SIG-M5 (cell line): Measurements from ENCODE around the gene PCDHGA6.
"Not testable (repeated sequence)": the region's sequence is repeated elsewhere in the genome, so short reads cannot be mapped to it uniquely, and the experiment has no call there.

Source experiments
- DNase-seq: peaks from one replicate; lab custom pipeline; 2025; lab: John Stamatoyannopoulos, UW

PCDHGA6 gene

DNA sequence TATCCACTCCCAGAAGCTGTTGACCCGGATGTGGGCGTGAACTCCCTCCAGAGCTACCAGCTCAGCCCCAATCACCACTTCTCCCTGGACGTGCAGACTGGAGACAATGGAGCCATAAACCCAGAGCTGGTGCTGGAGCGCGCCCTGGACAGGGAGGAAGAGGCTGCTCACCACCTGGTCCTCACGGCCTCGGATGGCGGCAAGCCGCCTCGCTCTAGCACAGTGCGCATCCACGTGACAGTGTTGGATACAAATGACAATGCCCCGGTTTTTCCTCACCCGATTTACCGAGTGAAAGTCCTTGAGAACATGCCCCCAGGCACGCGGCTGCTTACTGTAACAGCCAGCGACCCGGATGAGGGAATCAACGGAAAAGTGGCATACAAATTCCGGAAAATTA, 19.6 kb downstream of the PCDHGA6 start:
- no peak for DNase-seq

- not testable (repeated sequence) for DNase-seq
Measured at GRCh38 chr5:141394401-141395187, 20.9 kb downstream of the PCDHGA6 start.

- not testable (repeated sequence) for DNase-seq
Measured at GRCh38 chr5:141397756-141398551, 24.3 kb downstream of the PCDHGA6 start, which contains the start of gene PCDHGB5. Gene PCDHGB5, plus strand, starts transcription at chr5:141397947. Its CDS starts 181 bp downstream, at chr5:141398128.

DNA sequence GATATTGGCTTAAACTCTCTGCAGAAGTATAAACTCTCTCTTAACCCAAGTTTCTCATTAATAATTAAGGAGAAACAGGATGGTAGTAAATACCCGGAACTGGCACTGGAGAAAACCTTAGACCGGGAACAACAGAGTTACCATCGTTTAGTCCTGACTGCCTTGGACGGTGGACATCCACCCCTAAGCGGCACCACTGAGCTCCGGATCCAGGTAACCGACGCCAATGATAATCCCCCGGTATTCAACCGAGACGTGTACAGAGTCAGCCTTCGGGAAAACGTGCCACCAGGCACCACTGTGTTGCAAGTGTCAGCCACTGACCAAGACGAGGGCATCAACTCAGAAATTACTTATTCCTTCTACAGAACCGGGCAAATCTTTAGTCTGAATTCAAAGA, 24.9 kb downstream of the PCDHGA6 start:
- DNase-seq = no peak

GRCh38 chr5:141399555-141400258, 26.0 kb downstream of the PCDHGA6 start:
- DNase-seq = no peak

DNA sequence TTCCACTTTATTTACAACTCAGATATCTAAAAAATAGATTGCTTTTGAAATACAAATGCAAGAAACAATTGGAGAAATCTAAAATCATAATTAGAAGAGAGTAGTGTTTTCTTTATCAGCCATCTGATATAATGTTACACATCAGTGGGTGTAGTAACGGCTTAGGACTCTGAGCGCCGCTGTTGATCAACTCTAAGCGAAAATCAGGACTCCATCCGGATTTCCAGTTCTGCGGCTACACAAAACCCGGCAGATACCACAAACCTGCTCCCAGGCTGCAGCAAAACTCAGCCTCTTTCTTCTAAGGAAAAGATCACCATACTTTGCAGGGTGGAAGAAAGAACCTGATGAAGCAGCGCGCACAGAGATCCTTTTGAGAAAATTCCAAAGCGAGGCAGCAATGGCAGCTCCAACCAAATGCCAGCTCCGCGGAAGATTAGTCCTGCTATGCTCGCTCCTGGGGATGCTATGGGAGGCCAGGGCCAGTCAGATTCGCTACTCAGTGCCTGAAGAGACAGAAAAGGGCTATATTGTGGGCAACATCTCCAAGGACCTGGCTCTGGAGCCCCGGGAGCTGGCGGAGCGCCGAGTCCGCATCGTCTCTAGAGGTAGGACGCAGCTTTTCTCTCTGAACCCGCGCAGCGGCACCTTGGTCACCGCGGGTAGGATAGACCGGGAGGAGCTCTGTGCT, 29.0 kb downstream of the PCDHGA6 start, which contains the start of gene PCDHGA9:
Gene PCDHGA9 (plus strand): TSS at position 226 of the 691 bp plus-strand sequence. CDS start 175 bp downstream, at position 401.
- no peak for DNase-seq

- DNase-seq = no peak
Measured at GRCh38 chr5:141403387-141403786, 29.7 kb downstream of the PCDHGA6 start.

GRCh38 chr5:141407790-141408505, 34.3 kb downstream of the PCDHGA6 start, which contains the start of gene PCDHGB6:
Gene PCDHGB6, plus strand, starts transcription at chr5:141408021. Its CDS starts 182 bp downstream, at chr5:141408203.
- DNase-seq = not testable (repeated sequence)

DNA sequence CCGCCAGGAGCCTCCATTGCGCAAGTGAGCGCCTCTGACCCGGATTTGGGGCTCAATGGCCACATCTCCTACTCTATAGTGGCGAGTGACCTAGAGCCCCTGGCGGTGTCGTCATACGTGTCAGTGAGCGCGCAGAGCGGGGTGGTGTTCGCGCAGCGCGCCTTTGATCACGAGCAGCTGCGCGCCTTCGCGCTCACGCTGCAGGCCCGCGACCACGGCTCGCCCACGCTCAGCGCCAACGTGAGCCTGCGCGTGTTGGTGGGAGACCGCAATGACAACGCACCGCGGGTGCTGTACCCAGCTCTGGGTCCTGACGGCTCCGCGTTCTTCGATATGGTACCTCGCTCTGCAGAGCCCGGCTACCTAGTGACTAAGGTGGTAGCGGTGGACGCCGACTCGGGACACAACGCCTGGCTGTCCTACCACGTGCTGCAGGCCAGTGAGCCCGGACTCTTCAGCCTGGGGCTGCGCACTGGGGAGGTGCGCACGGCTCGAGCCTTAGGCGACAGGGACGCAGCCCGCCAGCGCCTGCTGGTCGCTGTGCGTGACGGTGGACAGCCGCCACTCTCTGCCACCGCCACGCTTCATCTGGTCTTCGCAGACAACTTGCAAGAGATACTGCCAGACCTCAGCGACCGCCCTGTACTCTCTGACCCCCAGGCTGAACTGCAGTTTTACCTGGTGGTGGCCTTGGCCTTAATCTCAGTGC, 36.1 kb downstream of the PCDHGA6 start:
- no peak for DNase-seq

GRCh38 chr5:141411575-141411974, 37.9 kb downstream of the PCDHGA6 start:
- no peak for DNase-seq

DNA sequence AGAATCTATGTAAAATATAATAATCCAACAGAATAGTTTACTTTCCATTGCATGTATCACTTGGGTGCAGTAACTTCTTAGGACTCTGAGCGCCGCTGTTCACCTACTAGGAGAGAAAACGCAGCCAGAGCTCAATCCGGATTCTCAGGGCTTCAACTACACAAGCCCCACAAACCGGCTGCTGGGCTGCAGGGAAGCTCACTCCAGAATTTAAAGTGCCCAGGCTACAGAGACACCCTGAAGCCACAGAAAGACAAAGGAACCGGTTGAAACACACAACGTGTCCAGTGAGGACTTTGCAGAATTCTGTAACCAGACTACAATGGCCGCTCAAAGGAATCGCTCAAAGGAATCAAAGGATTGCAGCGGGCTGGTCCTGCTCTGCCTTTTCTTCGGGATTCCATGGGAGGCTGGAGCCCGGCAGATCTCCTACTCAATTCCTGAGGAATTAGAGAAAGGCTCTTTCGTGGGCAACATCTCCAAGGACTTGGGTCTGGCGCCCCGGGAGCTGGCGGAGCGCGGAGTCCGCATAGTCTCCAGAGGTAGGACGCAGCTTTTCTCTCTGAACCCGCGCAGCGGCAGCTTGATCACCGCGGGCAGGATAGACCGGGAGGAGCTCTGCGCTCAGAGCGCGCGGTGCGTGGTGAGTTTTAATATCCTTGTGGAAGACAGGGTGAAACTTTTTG, 39.3 kb downstream of the PCDHGA6 start, which contains the start of gene PCDHGA10:
Gene PCDHGA10 (plus strand): TSS at position 134 of the 686 bp plus-strand sequence. CDS start 189 bp downstream, at position 323.
- DNase-seq = no peak

- no peak for DNase-seq
Measured at GRCh38 chr5:141413540-141414069, 39.9 kb downstream of the PCDHGA6 start.

DNA sequence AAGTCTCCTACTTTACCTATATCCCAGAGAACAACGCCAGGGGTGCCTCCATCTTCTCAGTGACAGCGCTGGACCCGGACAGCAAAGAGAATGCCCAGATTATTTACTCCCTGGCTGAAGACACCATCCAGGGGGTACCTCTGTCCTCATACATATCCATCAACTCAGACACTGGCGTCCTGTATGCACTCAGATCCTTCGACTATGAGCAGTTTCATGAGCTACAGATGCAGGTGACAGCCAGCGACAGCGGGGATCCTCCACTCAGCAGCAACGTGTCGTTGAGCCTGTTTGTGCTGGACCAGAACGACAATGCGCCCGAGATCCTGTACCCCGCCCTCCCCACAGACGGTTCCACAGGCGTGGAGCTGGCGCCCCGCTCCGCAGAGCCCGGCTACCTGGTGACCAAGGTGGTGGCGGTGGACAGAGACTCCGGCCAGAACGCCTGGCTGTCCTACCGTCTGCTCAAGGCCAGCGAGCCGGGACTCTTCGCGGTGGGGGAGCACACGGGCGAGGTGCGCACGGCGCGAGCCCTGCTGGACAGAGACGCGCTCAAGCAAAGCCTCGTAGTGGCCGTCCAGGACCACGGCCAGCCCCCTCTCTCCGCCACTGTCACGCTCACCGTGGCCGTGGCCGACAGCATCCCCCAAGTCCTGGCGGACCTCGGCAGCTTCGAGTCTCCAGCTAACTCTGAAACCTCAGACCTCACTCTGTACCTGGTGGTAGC, 41.0 kb downstream of the PCDHGA6 start:
- not testable (repeated sequence) for DNase-seq

- not testable (repeated sequence) for DNase-seq
Measured at GRCh38 chr5:141415275-141415618, 41.6 kb downstream of the PCDHGA6 start.

DNA sequence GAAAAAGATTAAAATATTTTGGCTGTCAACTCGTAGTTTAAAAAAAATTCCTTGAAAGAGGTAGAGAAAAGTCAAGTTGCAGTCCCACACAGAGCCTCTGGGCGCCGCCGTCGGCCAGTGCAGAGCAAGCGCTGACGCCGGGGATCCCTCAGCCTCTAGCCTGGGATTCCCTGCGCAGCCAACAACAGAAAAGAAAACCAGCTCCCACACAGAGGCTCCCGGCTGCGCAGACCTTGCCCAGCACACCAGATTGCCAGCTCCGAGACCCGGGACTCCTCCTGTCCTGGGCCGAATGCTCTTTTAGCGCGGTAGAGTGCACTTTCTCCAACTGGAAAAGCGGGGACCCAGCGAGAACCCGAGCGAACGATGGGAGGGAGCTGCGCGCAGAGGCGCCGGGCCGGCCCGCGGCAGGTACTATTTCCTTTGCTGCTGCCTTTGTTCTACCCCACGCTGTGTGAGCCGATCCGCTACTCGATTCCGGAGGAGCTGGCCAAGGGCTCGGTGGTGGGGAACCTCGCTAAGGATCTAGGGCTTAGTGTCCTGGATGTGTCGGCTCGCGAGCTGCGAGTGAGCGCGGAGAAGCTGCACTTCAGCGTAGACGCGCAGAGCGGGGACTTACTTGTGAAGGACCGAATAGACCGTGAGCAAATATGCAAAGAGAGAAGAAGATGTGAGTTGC, 43.9 kb downstream of the PCDHGA6 start, which contains the start of gene PCDHGB7:
Gene PCDHGB7 (plus strand): TSS at position 184 of the 679 bp plus-strand sequence. CDS start 183 bp downstream, at position 367.
- DNase-seq = not testable (repeated sequence)

- DNase-seq = no peak
Measured at GRCh38 chr5:141419074-141419880, 45.6 kb downstream of the PCDHGA6 start.
